Loucy (cell line): ENCODE results near the gene HELZ.

Source experiments
- H2AFZ ChIP-seq: fragments of 200-600 bp; sonication (generic); 2 replicates; pipeline ENCODE4 v1.6.0; 2016; ENCODE audit warnings: antibody characterized with exemption, mild to moderate bottlenecking, low read length, moderate library complexity
- H3F3A ChIP-seq: fragments of 200-600 bp; 2 replicates; pipeline ENCODE4 v1.6.0; 2016; ENCODE audit warnings: antibody characterized with exemption, low read depth, mild to moderate bottlenecking
- H3K27me3 ChIP-seq: fragments of 200-600 bp; sonication (generic); 2 replicates; pipeline ENCODE4 v1.6.1; 2014; ENCODE audit warnings: low read length, mild to moderate bottlenecking; ENCODE audit not compliant: insufficient read depth, poor library complexity, severe bottlenecking
- H3K36me3 ChIP-seq: fragments of 200-600 bp; sonication (generic); 2 replicates; pipeline ENCODE4 v1.6.1; 2016; ENCODE audit warnings: low read length; ENCODE audit not compliant: insufficient read depth
- H3K4me1 ChIP-seq: fragments of 200-600 bp; sonication (generic); 2 replicates; pipeline ENCODE4 v1.5.1; 2014; ENCODE audit warnings: low read length, mild to moderate bottlenecking; ENCODE audit not compliant: insufficient read depth, poor library complexity, severe bottlenecking
- H3K4me2 ChIP-seq: fragments of 200-600 bp; sonication (generic); 2 replicates; pipeline ENCODE4 v1.6.0; 2014; ENCODE audit warnings: antibody characterized with exemption, low read length, low read depth, mild to moderate bottlenecking; ENCODE audit not compliant: poor library complexity, severe bottlenecking
- H3K4me3 ChIP-seq: fragments of 200-600 bp; sonication (generic); 2 replicates; pipeline ENCODE4 v1.5.1; 2014; ENCODE audit warnings: low read length, mild to moderate bottlenecking, mixed read lengths; ENCODE audit not compliant: poor library complexity, severe bottlenecking
- H3K79me2 ChIP-seq: fragments of 200-600 bp; sonication (generic); 2 replicates; pipeline ENCODE4 v1.6.1; 2014; ENCODE audit warnings: low read length; ENCODE audit not compliant: insufficient read depth
- H3K9ac ChIP-seq: fragments of 200-600 bp; sonication (generic); 2 replicates; pipeline ENCODE4 v1.6.0; 2014; ENCODE audit warnings: mild to moderate bottlenecking, low read depth, low read length, moderate library complexity; ENCODE audit not compliant: poor library complexity, severe bottlenecking
- H3K9me2 ChIP-seq: fragments of 200-600 bp; sonication (generic); replicated peaks from 2 replicates; pipeline ENCODE4 v1.6.1; 2016; ENCODE audit warnings: low read depth, low read length, mixed read lengths
- H3K9me3 ChIP-seq: fragments of 200-600 bp; sonication (generic); 2 replicates; pipeline ENCODE4 v1.6.1; 2014; ENCODE audit warnings: mild to moderate bottlenecking, antibody characterized with exemption, low read length, low read depth; ENCODE audit not compliant: insufficient read depth
- H4K20me1 ChIP-seq: fragments of 200-600 bp; sonication (generic); 2 replicates; pipeline ENCODE4 v1.6.0; 2014; ENCODE audit warnings: antibody characterized with exemption, low read length, mild to moderate bottlenecking; ENCODE audit not compliant: insufficient read depth, poor library complexity, severe bottlenecking
- EZH2phosphoT487 ChIP-seq: fragments of 200-600 bp; IDR thresholded peaks from 2 replicates; pipeline ENCODE4 v1.6.1; 2018; ENCODE audit warnings: antibody characterized with exemption, mild to moderate bottlenecking, moderate library complexity, borderline replicate concordance
- TF ChIP-seq, protein P1 (sequence below): fragments of 200-600 bp; sonication (generic); conservative IDR thresholded peaks from 2 replicates; pipeline ENCODE4 v1.5.1; 2014; ENCODE audit warnings: mild to moderate bottlenecking, antibody characterized with exemption, low read length

Gene HELZ

GRCh38 chr17:67079491-67079890, 165.5 kb downstream of the HELZ start:
- H3K9me2 ChIP-seq, result no peaks in the 10 kb centered on the region
- no peaks in the 10 kb centered on the region for H3F3A ChIP-seq
- peaks cover 45% of the 10 kb centered on the region; the same call in 1 of the 2 replicates for H3K36me3 ChIP-seq
- peaks cover 11% of the 10 kb centered on the region for H4K20me1 ChIP-seq
- no peak overlapping the region for H3K9ac ChIP-seq
- H3K79me2 ChIP-seq, result no peaks in the 10 kb centered on the region
- H3K27me3 ChIP-seq, result no peaks in the 10 kb centered on the region
- no peak for TF ChIP-seq EZH2phosphoT487
- TF ChIP-seq, protein P1, sequence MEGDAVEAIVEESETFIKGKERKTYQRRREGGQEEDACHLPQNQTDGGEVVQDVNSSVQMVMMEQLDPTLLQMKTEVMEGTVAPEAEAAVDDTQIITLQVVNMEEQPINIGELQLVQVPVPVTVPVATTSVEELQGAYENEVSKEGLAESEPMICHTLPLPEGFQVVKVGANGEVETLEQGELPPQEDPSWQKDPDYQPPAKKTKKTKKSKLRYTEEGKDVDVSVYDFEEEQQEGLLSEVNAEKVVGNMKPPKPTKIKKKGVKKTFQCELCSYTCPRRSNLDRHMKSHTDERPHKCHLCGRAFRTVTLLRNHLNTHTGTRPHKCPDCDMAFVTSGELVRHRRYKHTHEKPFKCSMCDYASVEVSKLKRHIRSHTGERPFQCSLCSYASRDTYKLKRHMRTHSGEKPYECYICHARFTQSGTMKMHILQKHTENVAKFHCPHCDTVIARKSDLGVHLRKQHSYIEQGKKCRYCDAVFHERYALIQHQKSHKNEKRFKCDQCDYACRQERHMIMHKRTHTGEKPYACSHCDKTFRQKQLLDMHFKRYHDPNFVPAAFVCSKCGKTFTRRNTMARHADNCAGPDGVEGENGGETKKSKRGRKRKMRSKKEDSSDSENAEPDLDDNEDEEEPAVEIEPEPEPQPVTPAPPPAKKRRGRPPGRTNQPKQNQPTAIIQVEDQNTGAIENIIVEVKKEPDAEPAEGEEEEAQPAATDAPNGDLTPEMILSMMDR, result no peak
- H2AFZ ChIP-seq, result no peak overlapping the region
- peaks cover 15% of the 10 kb centered on the region for H3K4me1 ChIP-seq
- H3K9me3 ChIP-seq, result no peaks in the 10 kb centered on the region
- no peak overlapping the region for H3K4me3 ChIP-seq
- no peak overlapping the region for H3K4me2 ChIP-seq

- no peaks in the 10 kb centered on the region for H3K27me3 ChIP-seq
- H3K4me3 ChIP-seq, result no peak overlapping the region
- TF ChIP-seq EZH2phosphoT487, result no peak
- TF ChIP-seq, protein P1, result no peak
- peaks cover 42% of the 10 kb centered on the region; the same call in 1 of the 2 replicates for H3K36me3 ChIP-seq
- H3K9me3 ChIP-seq, result no peaks in the 10 kb centered on the region
- no peak overlapping the region for H3K9ac ChIP-seq
- H4K20me1 ChIP-seq, result peaks cover 11% of the 10 kb centered on the region
- H3K79me2 ChIP-seq, result no peaks in the 10 kb centered on the region
- H2AFZ ChIP-seq, result no peak overlapping the region
- H3F3A ChIP-seq, result no peaks in the 10 kb centered on the region
- no peaks in the 10 kb centered on the region for H3K9me2 ChIP-seq
- peaks cover 15% of the 10 kb centered on the region for H3K4me1 ChIP-seq
- H3K4me2 ChIP-seq, result no peak overlapping the region
These were observed 166.7 kb downstream of the HELZ start for GRCh38 chr17:67078292-67078691.

DNA sequence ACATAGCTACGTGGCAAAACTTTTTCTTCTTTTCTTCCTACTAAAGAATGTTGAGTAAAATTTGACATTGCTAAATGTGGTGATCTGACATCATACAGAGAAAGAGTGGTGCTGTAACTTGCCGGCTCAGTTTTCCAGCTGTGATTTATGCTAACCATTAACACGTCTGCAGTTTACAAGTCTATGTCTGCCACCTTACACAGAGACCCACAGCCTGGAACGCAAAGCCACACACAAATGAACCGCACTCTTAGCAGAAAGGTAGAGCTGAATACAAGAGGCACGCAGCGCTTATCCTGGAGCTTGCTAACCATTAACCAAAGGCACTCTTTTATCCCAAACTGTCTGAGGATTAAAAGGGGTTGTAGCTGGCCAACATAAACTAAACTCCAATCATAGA, 168.7 kb downstream of the HELZ start:
- Histone ChIP-seq H3K9me2 (no peaks in the 10 kb centered on the region), H3K9me3 (no peaks in the 10 kb centered on the region), H3F3A (no peaks in the 10 kb centered on the region), H3K9ac (no peak overlapping the region), H3K4me3 (no peak overlapping the region), H4K20me1 (peaks cover 4% of the 10 kb centered on the region), H3K27me3 (no peaks in the 10 kb centered on the region), H3K4me2 (no peak overlapping the region), H3K36me3 (peaks cover 41% of the 10 kb centered on the region; the same call in 1 of the 2 replicates), H2AFZ (no peak overlapping the region), H3K4me1 (peaks cover 6% of the 10 kb centered on the region), H3K79me2 (no peaks in the 10 kb centered on the region)
- TF ChIP-seq EZH2phosphoT487, result no peak
- TF ChIP-seq, protein P1, result no peak
